MM.1S (cell line): Measurements from ENCODE around the gene DCAF8L2.

Experiments used
- EZH2 ChIP-seq: fragments of 300-600 bp; sonication (generic); optimal IDR thresholded peaks from 2 replicates; pipeline ENCODE3; 2017; ENCODE audit warnings: low read depth, mild to moderate bottlenecking, antibody characterized with exemption, low read length, mixed read lengths
- EZH2phosphoT487 ChIP-seq: fragments of 300-600 bp; sonication (generic); IDR thresholded peaks from 2 replicates; pipeline ENCODE4 v1.6.1; 2018; ENCODE audit warnings: antibody characterized with exemption, low read length
- TF ChIP-seq, protein P1 (sequence below): fragments of 300-600 bp; sonication (generic); IDR thresholded peaks from 2 replicates; pipeline ENCODE4 v1.5.1; 2016; ENCODE audit warnings: antibody characterized with exemption, low read length, mixed read lengths

GRCh38 chrX:27626066-27626465 lies 35.9 kb downstream of the DCAF8L2 start:
- TF ChIP-seq, protein P1, sequence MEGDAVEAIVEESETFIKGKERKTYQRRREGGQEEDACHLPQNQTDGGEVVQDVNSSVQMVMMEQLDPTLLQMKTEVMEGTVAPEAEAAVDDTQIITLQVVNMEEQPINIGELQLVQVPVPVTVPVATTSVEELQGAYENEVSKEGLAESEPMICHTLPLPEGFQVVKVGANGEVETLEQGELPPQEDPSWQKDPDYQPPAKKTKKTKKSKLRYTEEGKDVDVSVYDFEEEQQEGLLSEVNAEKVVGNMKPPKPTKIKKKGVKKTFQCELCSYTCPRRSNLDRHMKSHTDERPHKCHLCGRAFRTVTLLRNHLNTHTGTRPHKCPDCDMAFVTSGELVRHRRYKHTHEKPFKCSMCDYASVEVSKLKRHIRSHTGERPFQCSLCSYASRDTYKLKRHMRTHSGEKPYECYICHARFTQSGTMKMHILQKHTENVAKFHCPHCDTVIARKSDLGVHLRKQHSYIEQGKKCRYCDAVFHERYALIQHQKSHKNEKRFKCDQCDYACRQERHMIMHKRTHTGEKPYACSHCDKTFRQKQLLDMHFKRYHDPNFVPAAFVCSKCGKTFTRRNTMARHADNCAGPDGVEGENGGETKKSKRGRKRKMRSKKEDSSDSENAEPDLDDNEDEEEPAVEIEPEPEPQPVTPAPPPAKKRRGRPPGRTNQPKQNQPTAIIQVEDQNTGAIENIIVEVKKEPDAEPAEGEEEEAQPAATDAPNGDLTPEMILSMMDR, result no peak
- no peak for TF ChIP-seq EZH2
- TF ChIP-seq EZH2phosphoT487, result no peak
